Heart left ventricle (tissue), 16 donors: ENCODE data around the gene IPO9. TPM values are rescaled to one million over a fixed set of nuclear protein-coding genes. Genes with fewer than 3 reads are reported as not detected.

Experiments used
- ATAC-seq, 4 donors: fragments of 200-7000 bp; cut with Tn5 transposase; one replicate each; pipeline ENCODE4 v1.9.1; 2020 to 2022; ENCODE audit warnings: moderate library complexity in 4 of 4, mild to moderate bottlenecking in 3 of 4, moderate number of reproducible peaks in 1 of 4
- DNase-seq, 5 donors: peaks; one replicate each; pipeline ENCODE4 v3.0.0-alpha.2; 2020
- H3K27ac ChIP-seq, 12 donors: fragments of 200-600 bp; sonication (generic) in 4 of 12; one replicate each; pipeline versions ENCODE4 v1.5.0 to v1.8.0; 2016 to 2022; ENCODE audit warnings: mild to moderate bottlenecking in 2 of 12
- H3K27me3 ChIP-seq, 9 donors: fragments of 200-600 bp; sonication (generic) in 2 of 9; one replicate each; pipeline versions ENCODE4 v1.5.1 to v1.8.0; 2016 to 2022; ENCODE audit warnings: mild to moderate bottlenecking in 3 of 9
- H3K36me3 ChIP-seq, 9 donors: fragments of 200-600 bp; sonication (generic) in 2 of 9; one replicate each; pipeline versions ENCODE4 v1.5.0 to v1.8.0; 2018 to 2022; ENCODE audit warnings: mild to moderate bottlenecking in 2 of 9
- H3K4me1 ChIP-seq, 12 donors: fragments of 200-600 bp; sonication (generic) in 4 of 12; one replicate each; pipeline versions ENCODE4 v1.5.0 to v1.8.0; 2016 to 2022; ENCODE audit warnings: mild to moderate bottlenecking in 3 of 12
- H3K4me3 ChIP-seq, 12 donors: fragments of 200-600 bp; sonication (generic) in 4 of 12; one replicate each; pipeline versions ENCODE4 v1.5.0 to v1.8.0; 2017 to 2022; ENCODE audit warnings: mild to moderate bottlenecking in 9 of 12, moderate library complexity in 4 of 12
- H3K9me3 ChIP-seq, 12 donors: fragments of 200-600 bp; sonication (generic) in 4 of 12; one replicate each; pipeline versions ENCODE4 v1.5.0 to v1.8.0; 2016 to 2022; ENCODE audit warnings: mild to moderate bottlenecking in 1 of 12
- CTCF ChIP-seq, 12 donors: fragments of 200-600 bp; sonication (generic) in 4 of 12; IDR thresholded peaks; one replicate each; pipeline versions ENCODE4 v1.5.0 to v1.8.0; 2018 to 2022; ENCODE audit warnings: antibody characterized with exemption in 12 of 12, mild to moderate bottlenecking in 5 of 12
- POLR2A ChIP-seq, 2 donors: fragments of 450-650 bp; IDR thresholded peaks; one replicate each; pipeline ENCODE4 v1.6.1; 2017; ENCODE audit warnings: antibody characterized with exemption in 2 of 2, mild to moderate bottlenecking in 2 of 2, moderate library complexity in 2 of 2
- WGBS, 4 donors: extraction: QIAGEN DNeasy Blood & Tissue Kit in 2 of 4; methylation state at CpG; one replicate each; pipeline versions ENCODE4 v1.1.5 to v1.1.7; 2013 to 2018; 5-methylcytosine and 5-hydroxymethylcytosine counted together
- intact Hi-C, 10 donors: fragments of 100-400 bp; cut with DNase I; formaldehyde crosslinking; loops; one replicate each; pipeline versions ENCODE4 v1.11.1 to v1.14.2; 2022
- polyA plus RNA-seq, 2 donors: library from polyadenylated mRNA; stranded (reverse); fragments of 200-250 nt; gene quantifications; one replicate each; pipeline ENCODE4 v1.2.3, GENCODE V29; 2013
- total RNA-seq, 9 donors: library from RNA; depleted of rRNA in 2 of 9; stranded (reverse); fragments of >200 nt in 2 of 9; fragmentation: NEBNext Ultra II Directional in 3 of 9; extraction: Animal tissue kit (Norgen Biotek cat#: 25700) in 3 of 9; gene quantifications; one replicate each; pipeline versions ENCODE4 v1.1.0 to v1.2.4, GENCODE V29; 2016 to 2023
- donor health status: ischemic (EF 13 %, LVEDD 7.1; RV severe dilation, severe dysfunction).
- donor health status: healthy with polysubstance abuse.
- donor health status: DM: no; HTN: yes; CAD: no.
- donor health status: DM: no; HTN: no; CAD: no.
- donor health status: ischemic (EF 25% LVEDD 6.9; RV normal size, moderate dysfunction).
- donor health status: ischemic (EF 25% LVEDD 5.7; RV mildly dilated, moderate dysfunction).
- donor health status: healthy.
- donor health status: DM: yes; HTN: yes; CAD: no.
- donor health status: ischemic (EF 35%, LVEDD 5.7; RV mildly dilated, moderate dysfunction).
- donor health status: nonischemic (EF 11% LVEDD 7.7; RV severe dilation, severe dysfunction).
- donor health status: DM: yes; HTN: yes; CAD: no.
- donor health status: PGD.
- donor health status: ischemic (EF 29% LVEDD 5.4; RV normal size, mild dysfunction).
- donor health status: nonischemic (EF 23%, LVEDD 6.1; RV moderate dilation, normal function).

IPO9 gene
- total and polyA plus RNA-seq, 11 donors, result 9.8 to 35.4 (median 22.9) TPM

DNA sequence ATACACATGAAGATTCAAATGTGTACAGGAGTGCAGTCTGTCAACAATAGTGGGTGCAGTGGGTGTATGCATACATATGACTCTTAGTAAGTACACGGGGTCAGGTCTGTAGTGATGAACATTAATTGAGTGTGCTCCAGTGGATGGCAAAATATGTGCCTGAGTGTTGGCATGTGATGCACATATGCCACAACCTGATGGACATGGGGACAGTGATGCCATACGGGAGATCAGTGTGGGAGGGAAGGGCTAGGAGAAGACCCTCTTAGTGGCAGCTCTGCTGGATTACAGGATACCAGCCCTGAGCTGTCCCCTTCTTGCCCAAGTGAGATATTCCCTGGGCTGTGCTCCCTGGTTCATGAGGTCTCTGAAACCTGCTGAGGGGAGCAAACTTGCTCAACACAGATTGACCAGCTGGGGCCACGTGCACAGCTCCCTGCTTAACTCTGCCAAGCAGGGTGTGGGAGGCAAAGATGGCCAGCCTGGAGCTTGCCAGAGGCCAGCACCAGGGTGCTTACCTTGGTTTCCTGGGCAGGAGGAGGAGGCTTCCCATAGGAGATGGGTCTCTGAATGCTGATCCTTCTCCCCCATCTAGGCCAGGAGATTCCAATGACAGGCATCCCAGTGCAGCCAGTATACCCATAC, 62.0 kb downstream of the IPO9 start:
- Histone ChIP-seq H3K4me1 (peaks cover 0 to 63% (median 19%) of the 10 kb centered on the region in 12 donors), H3K4me3 (no peak overlapping the region), H3K27me3 (peaks cover 0 to 14% (median 0%) of the 10 kb centered on the region in 9 donors), H3K9me3 (no peaks in the 10 kb centered on the region), H3K36me3 (peaks cover 0 to 10% (median 0%) of the 10 kb centered on the region in 9 donors), H3K27ac (peak overlapping the region in 1 of 12 donors; percentile 60)
- ATAC-seq (no peak), DNase-seq (peak in 1 of 5 donors; percentile 24)
- WGBS, 4 donors, result 47 to 87% (median 73%) methylated on average over 3 of the region's 3 CpGs
- TF ChIP-seq CTCF (IDR thresholded peaks at IDR 0.05) (no peak), POLR2A (IDR thresholded peaks at IDR 0.05) (no peak)
- intact Hi-C loops, result loop anchor here in 5 of 10 donors (10.0 kb wide), 4 partner anchors 54 to 244 kb away; partner anchors contain the start of genes GPR37L1 (in 1 of the 5) and LMOD1 (in 1 of the 5)

DNA sequence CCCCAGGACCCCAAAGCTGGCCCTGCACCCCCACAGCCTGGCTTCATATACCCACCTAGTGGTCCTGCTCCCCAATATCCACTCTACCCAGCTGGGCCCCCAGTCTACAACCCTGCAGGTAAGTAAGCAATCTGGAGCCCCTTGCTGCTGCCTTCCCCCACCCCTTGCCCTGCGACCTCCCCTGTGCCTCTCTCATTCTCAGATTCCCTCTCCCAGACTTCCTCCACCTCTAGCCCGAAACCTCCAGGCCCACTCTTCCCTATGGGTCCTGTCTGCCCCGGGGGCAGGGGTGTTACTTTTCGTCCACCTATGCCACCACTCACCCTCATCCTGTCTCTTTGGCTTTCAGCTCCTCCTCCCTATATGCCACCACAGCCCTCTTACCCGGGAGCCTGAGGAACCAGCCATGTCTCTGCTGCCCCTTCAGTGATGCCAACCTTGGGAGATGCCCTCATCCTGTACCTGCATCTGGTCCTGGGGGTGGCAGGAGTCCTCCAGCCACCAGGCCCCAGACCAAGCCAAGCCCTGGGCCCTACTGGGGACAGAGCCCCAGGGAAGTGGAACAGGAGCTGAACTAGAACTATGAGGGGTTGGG, 62.6 kb downstream of the IPO9 start:
- Histone ChIP-seq H3K27me3 (peaks cover 0 to 14% (median 0%) of the 10 kb centered on the region in 9 donors), H3K36me3 (peaks cover 0 to 10% (median 0%) of the 10 kb centered on the region in 9 donors), H3K9me3 (no peaks in the 10 kb centered on the region), H3K27ac (peak overlapping the region in 1 of 12 donors; percentile 60), H3K4me1 (peaks cover 2 to 61% (median 20%) of the 10 kb centered on the region in 12 donors), H3K4me3 (no peak overlapping the region)
- peak in 1 of 5 donors; percentile 16 for DNase-seq
- TF ChIP-seq POLR2A (IDR thresholded peaks at IDR 0.05) (no peak), CTCF (IDR thresholded peaks at IDR 0.05) (no peak)
- intact Hi-C loops, result loop anchor here in 5 of 10 donors (10.0 kb wide), 4 partner anchors 53 to 243 kb away; partner anchors contain the start of genes GPR37L1 (in 1 of the 5) and LMOD1 (in 1 of the 5)
- ATAC-seq, result no peak
- WGBS, 4 donors, result 86 to 93% (median 92%) methylated on average over 5 of the region's 5 CpGs

DNA sequence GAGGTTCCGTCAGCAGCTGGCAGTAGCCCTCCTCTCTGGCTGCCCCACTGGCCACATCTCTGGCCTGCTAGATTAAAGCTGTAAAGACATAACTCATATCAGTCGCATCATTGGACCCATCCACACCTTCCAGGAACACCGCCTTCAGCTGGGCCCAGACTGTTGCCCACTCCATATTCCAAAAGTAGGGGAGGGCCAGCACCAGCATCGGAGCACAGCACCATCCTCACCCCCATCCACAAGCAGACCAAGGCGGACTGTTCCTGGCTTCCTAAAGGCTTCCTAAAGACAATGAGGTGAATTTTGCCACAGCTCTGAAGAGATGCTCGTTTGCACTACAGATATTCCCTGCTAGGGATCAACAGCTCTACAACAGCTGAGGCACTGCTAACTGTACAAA, 63.3 kb downstream of the IPO9 start:
- TF ChIP-seq POLR2A (IDR thresholded peaks at IDR 0.05), result no peak
- TF ChIP-seq CTCF (IDR thresholded peaks at IDR 0.05), result no peak
- 81 to 91% (median 88%) methylated on average over 1 to 6 of the region's 6 CpGs for WGBS, 4 donors
- intact Hi-C loops, result loop anchor here in 5 of 10 donors (10.0 kb wide), 4 partner anchors 53 to 243 kb away; partner anchors contain the start of genes GPR37L1 (in 1 of the 5) and LMOD1 (in 1 of the 5)

GRCh38 chr1:201893431-201893830, 64.5 kb downstream of the IPO9 start:
- DNase-seq, result no peak
- WGBS, 4 donors, result 42 to 64% (median 53%) methylated on average over 3 of the region's 3 CpGs
- intact Hi-C loops, result loop anchor here in 5 of 10 donors (10.0 kb wide), 4 partner anchors 51 to 241 kb away; partner anchors contain the start of genes GPR37L1 (in 1 of the 5) and LMOD1 (in 1 of the 5)
- no peak for ATAC-seq
- H3K4me1 ChIP-seq, result peaks cover 2 to 60% (median 22%) of the 10 kb centered on the region in 12 donors
- peaks cover 0 to 7% (median 0%) of the 10 kb centered on the region in 9 donors for H3K27me3 ChIP-seq
- no peak for TF ChIP-seq POLR2A (IDR thresholded peaks at IDR 0.05)
- no peak for TF ChIP-seq CTCF (IDR thresholded peaks at IDR 0.05)
- no peaks in the 10 kb centered on the region for H3K9me3 ChIP-seq
- no peak overlapping the region for H3K4me3 ChIP-seq
- H3K36me3 ChIP-seq, result peaks cover 0 to 13% (median 0%) of the 10 kb centered on the region in 9 donors
- peak overlapping the region in 2 of 12 donors; percentile 25 to 80 for H3K27ac ChIP-seq

More for the DNA sequence above, 63.3 kb downstream of the IPO9 start:
- DNase-seq (no peak), ATAC-seq (no peak)
- peak overlapping the region in 1 of 12 donors; percentile 60 for H3K27ac ChIP-seq
- no peaks in the 10 kb centered on the region for H3K9me3 ChIP-seq
- H3K36me3 ChIP-seq, result peaks cover 0 to 10% (median 0%) of the 10 kb centered on the region in 9 donors
- no peak overlapping the region for H3K4me3 ChIP-seq
- H3K4me1 ChIP-seq, result peaks cover 2 to 63% (median 24%) of the 10 kb centered on the region in 12 donors
- H3K27me3 ChIP-seq, result peaks cover 0 to 14% (median 0%) of the 10 kb centered on the region in 9 donors
